22Rv1 (cell line): Measurements from ENCODE around the gene CDK11B.

Experiments
- CTCF ChIP-seq: fragments of 450-650 bp; IDR thresholded peaks from 2 replicates; pipeline ENCODE4 v1.5.1; 2017; ENCODE audit warnings: mild to moderate bottlenecking
- ZFX ChIP-seq: fragments of 450-650 bp; IDR thresholded peaks from 2 replicates; pipeline ENCODE4 v1.6.1; 2017; ENCODE audit warnings: antibody characterized with exemption, borderline replicate concordance

- TF ChIP-seq CTCF (no peak), ZFX (no peak)
These were observed 42.6 kb downstream of the CDK11B start for GRCh38 chr1:1616045-1616790.
